ENCODE measurements around the gene CMBL. TPM values are rescaled to one million over a fixed set of nuclear protein-coding genes. Genes with fewer than 3 reads are reported as not detected.

Gene CMBL
- total RNA-seq, 1 donor from 2014 or later, result 11.3 TPM

GRCh38 chr5:10235350-10235749 lies 72.4 kb downstream of the CMBL start:
- Mint-ChIP-seq H3K9me3 (no peaks in the 10 kb centered on the region), H3K4me3 (no peak overlapping the region), H3K27ac (no peak overlapping the region), H3K4me1 (no peaks in the 10 kb centered on the region), H3K27me3 (ENCODE audit: insufficient read depth, low read depth) (peaks cover 3% of the 10 kb centered on the region), H3K36me3 (peaks cover 26% of the 10 kb centered on the region)
- Histone ChIP-seq H2AFZ (replicated peaks) (no peak overlapping the region), H3K36me3 (no peaks in the 10 kb centered on the region), H4K20me1 (ENCODE audit: low read depth) (peaks cover 3% of the 10 kb centered on the region), H3K9ac (no peak overlapping the region), H3K4me1 (no peaks in the 10 kb centered on the region), H3K27ac (no peak overlapping the region), H3K4me2 (no peak overlapping the region), H3F3A (ENCODE audit: low read depth) (no peaks in the 10 kb centered on the region), H3K9me3 (ENCODE audit: low read depth) (no peaks in the 10 kb centered on the region), H3K79me2 (ENCODE audit: low read depth) (no peaks in the 10 kb centered on the region), H3K4me3 (no peak overlapping the region), H3K27me3 (no peaks in the 10 kb centered on the region)
- DNase-seq (ENCODE audit: low spot score), result no peak
- TF ChIP-seq EZH2 (IDR thresholded peaks at IDR 0.05) (no peak), CTCF (IDR thresholded peaks at IDR 0.05) (no peak), EZH2phosphoT487 (IDR thresholded peaks at IDR 0.05) (no peak)

- Mint-ChIP-seq H3K4me3 (no peak overlapping the region), H3K4me1 (no peaks in the 10 kb centered on the region), H3K27me3 (ENCODE audit: insufficient read depth, low read depth) (peaks cover 3% of the 10 kb centered on the region), H3K9me3 (no peaks in the 10 kb centered on the region), H3K27ac (no peak overlapping the region), H3K36me3 (peaks cover 24% of the 10 kb centered on the region)
- no peaks in the 10 kb centered on the region for H4K20me1 ChIP-seq (ENCODE audit: low read depth)
- no peaks in the 10 kb centered on the region for H3K9me3 ChIP-seq (ENCODE audit: low read depth)
- H3K4me3 ChIP-seq, result no peak overlapping the region
- no peaks in the 10 kb centered on the region for H3F3A ChIP-seq (ENCODE audit: low read depth)
- no peak overlapping the region for H3K9ac ChIP-seq
- H3K79me2 ChIP-seq (ENCODE audit: low read depth), result no peaks in the 10 kb centered on the region
- no peaks in the 10 kb centered on the region for H3K27me3 ChIP-seq
- no peak overlapping the region for H2AFZ ChIP-seq (replicated peaks)
- DNase-seq (ENCODE audit: low spot score), result peak; percentile 51
- peak; percentile 37 for TF ChIP-seq CTCF (IDR thresholded peaks at IDR 0.05)
- no peak for TF ChIP-seq EZH2phosphoT487 (IDR thresholded peaks at IDR 0.05)
- H3K4me1 ChIP-seq, result no peaks in the 10 kb centered on the region
- no peak overlapping the region for H3K27ac ChIP-seq
- H3K36me3 ChIP-seq, result no peaks in the 10 kb centered on the region
- H3K4me2 ChIP-seq, result no peak overlapping the region
These were observed 74.2 kb downstream of the CMBL start for GRCh38 chr5:10233505-10233904.

- H3K4me3 Mint-ChIP-seq, result no peak overlapping the region
These were observed 74.7 kb downstream of the CMBL start for GRCh38 chr5:10233011-10233410.

More at GRCh38 chr5:10233011-10233410, 74.7 kb downstream of the CMBL start:
- Histone ChIP-seq H3K27ac (no peak overlapping the region), H3K9ac (no peak overlapping the region), H3K79me2 (ENCODE audit: low read depth) (no peaks in the 10 kb centered on the region), H3K27me3 (no peaks in the 10 kb centered on the region), H3K4me3 (no peak overlapping the region), H4K20me1 (ENCODE audit: low read depth) (no peaks in the 10 kb centered on the region), H3K4me2 (no peak overlapping the region), H3K36me3 (no peaks in the 10 kb centered on the region), H3K4me1 (no peaks in the 10 kb centered on the region), H3F3A (ENCODE audit: low read depth) (no peaks in the 10 kb centered on the region), H3K9me3 (ENCODE audit: low read depth) (no peaks in the 10 kb centered on the region), H2AFZ (replicated peaks) (no peak overlapping the region)
- H3K9me3 Mint-ChIP-seq, result no peaks in the 10 kb centered on the region
- DNase-seq (ENCODE audit: low spot score), result no peak
- peaks cover 3% of the 10 kb centered on the region for H3K27me3 Mint-ChIP-seq (ENCODE audit: insufficient read depth, low read depth)
- H3K27ac Mint-ChIP-seq, result no peak overlapping the region
- TF ChIP-seq EZH2 (IDR thresholded peaks at IDR 0.05) (no peak), EZH2phosphoT487 (IDR thresholded peaks at IDR 0.05) (no peak), CTCF (IDR thresholded peaks at IDR 0.05) (no peak)
- no peaks in the 10 kb centered on the region for H3K4me1 Mint-ChIP-seq
- H3K36me3 Mint-ChIP-seq, result peaks cover 24% of the 10 kb centered on the region

All from neural progenitor cell (in vitro differentiated cells).